Measurements from ENCODE around the gene STK11IP. TPM values are rescaled to one million over a fixed set of nuclear protein-coding genes. Genes with fewer than 3 reads are reported as not detected.

Gene STK11IP
- total RNA-seq, 2 donors from 2014 or later, result 27.3 to 31.1 TPM

- Mint-ChIP-seq H3K4me3 (peak overlapping the region; percentile 70), H3K9me3 (no peaks in the 10 kb centered on the region), H3K27me3 (ENCODE audit: insufficient read depth) (peaks cover 55% of the 10 kb centered on the region), H3K4me1 (no peaks in the 10 kb centered on the region), H3K27ac (no peak overlapping the region), H3K36me3 (ENCODE audit: low read depth) (peaks cover 21% of the 10 kb centered on the region)
- H3K27me3 ChIP-seq (ENCODE audit: control insufficient read depth, insufficient read depth, low read length, poor library complexity, severe bottlenecking), result peaks cover 26% of the 10 kb centered on the region
- peaks cover 4% of the 10 kb centered on the region for H3K4me1 ChIP-seq (ENCODE audit: control insufficient read depth, insufficient read depth, low read length)
- no peaks in the 10 kb centered on the region for H3K36me3 ChIP-seq (ENCODE audit: control insufficient read depth, insufficient read depth, low read length)
- no peak for TF ChIP-seq CTCF (conservative IDR thresholded peaks at IDR 0.05)
- H3K9me3 ChIP-seq (ENCODE audit: control insufficient read depth, low read length), result no peaks in the 10 kb centered on the region
- H3K27ac ChIP-seq (ENCODE audit: low read depth, low read length), result no peak overlapping the region
- 0 to 3% methylated on average over 1 to 54 of the region's 54 CpGs for WGBS, 2 experiments (ENCODE audit: insufficient coverage in 1 of 2, insufficient read length in 1 of 2)
- peak; percentile 77 for DNase-seq
- H3K4me3 ChIP-seq (ENCODE audit: low read length), result peak overlapping the region; percentile 84
- H3K9ac ChIP-seq (ENCODE audit: extremely low read depth, low read length, poor library complexity, severe bottlenecking), result no peak overlapping the region
Measured at GRCh38 chr2:219551441-219552381, 45.9 kb upstream of the STK11IP start.

GRCh38 chr2:219552382-219553167 lies 45.1 kb upstream of the STK11IP start:
- 2 to 6% methylated on average over 42 to 99 of the region's 99 CpGs for WGBS, 2 experiments (ENCODE audit: insufficient coverage in 1 of 2, insufficient read length in 1 of 2)
- peak; percentile 98 for DNase-seq
- no peak for TF ChIP-seq CTCF (conservative IDR thresholded peaks at IDR 0.05)

GRCh38 chr2:219553168-219553417 lies 44.6 kb upstream of the STK11IP start:
- H3K36me3 ChIP-seq (ENCODE audit: control insufficient read depth, insufficient read depth, low read length), result no peaks in the 10 kb centered on the region
- H3K27ac Mint-ChIP-seq, result no peak overlapping the region
- no peaks in the 10 kb centered on the region for H3K9me3 ChIP-seq (ENCODE audit: control insufficient read depth, low read length)
- no peak overlapping the region for H3K27ac ChIP-seq (ENCODE audit: low read depth, low read length)
- peaks cover 21% of the 10 kb centered on the region for H3K36me3 Mint-ChIP-seq (ENCODE audit: low read depth)
- no peaks in the 10 kb centered on the region for H3K9me3 Mint-ChIP-seq
- H3K4me1 Mint-ChIP-seq, result no peaks in the 10 kb centered on the region
- H3K27me3 ChIP-seq (ENCODE audit: control insufficient read depth, insufficient read depth, low read length, poor library complexity, severe bottlenecking), result peaks cover 26% of the 10 kb centered on the region
- peak overlapping the region; percentile 70 for H3K4me3 Mint-ChIP-seq
- H3K4me1 ChIP-seq (ENCODE audit: control insufficient read depth, insufficient read depth, low read length), result peaks cover 4% of the 10 kb centered on the region
- 50 to 58% methylated on average over 3 to 7 of the region's 7 CpGs for WGBS, 2 experiments (ENCODE audit: insufficient coverage in 1 of 2, insufficient read length in 1 of 2)
- H3K27me3 Mint-ChIP-seq (ENCODE audit: insufficient read depth), result peaks cover 52% of the 10 kb centered on the region
- TF ChIP-seq CTCF (conservative IDR thresholded peaks at IDR 0.05), result no peak
- peak overlapping the region; percentile 84 for H3K4me3 ChIP-seq (ENCODE audit: low read length)
- no peak for DNase-seq
- no peak overlapping the region for H3K9ac ChIP-seq (ENCODE audit: extremely low read depth, low read length, poor library complexity, severe bottlenecking)

More at GRCh38 chr2:219552382-219553167, 45.1 kb upstream of the STK11IP start:
- Mint-ChIP-seq H3K4me3 (peak overlapping the region; percentile 70), H3K9me3 (no peaks in the 10 kb centered on the region), H3K27me3 (ENCODE audit: insufficient read depth) (peaks cover 52% of the 10 kb centered on the region), H3K27ac (no peak overlapping the region), H3K36me3 (ENCODE audit: low read depth) (peaks cover 21% of the 10 kb centered on the region), H3K4me1 (no peaks in the 10 kb centered on the region)
- Histone ChIP-seq H3K9ac (ENCODE audit: extremely low read depth, low read length, poor library complexity, severe bottlenecking) (no peak overlapping the region), H3K9me3 (ENCODE audit: control insufficient read depth, low read length) (no peaks in the 10 kb centered on the region), H3K4me3 (ENCODE audit: low read length) (peak overlapping the region; percentile 84), H3K27ac (ENCODE audit: low read depth, low read length) (no peak overlapping the region), H3K36me3 (ENCODE audit: control insufficient read depth, insufficient read depth, low read length) (no peaks in the 10 kb centered on the region), H3K4me1 (ENCODE audit: control insufficient read depth, insufficient read depth, low read length) (peaks cover 4% of the 10 kb centered on the region), H3K27me3 (ENCODE audit: control insufficient read depth, insufficient read depth, low read length, poor library complexity, severe bottlenecking) (peaks cover 26% of the 10 kb centered on the region)
